Measurements from ENCODE around the gene R3HDM2.

DNA sequence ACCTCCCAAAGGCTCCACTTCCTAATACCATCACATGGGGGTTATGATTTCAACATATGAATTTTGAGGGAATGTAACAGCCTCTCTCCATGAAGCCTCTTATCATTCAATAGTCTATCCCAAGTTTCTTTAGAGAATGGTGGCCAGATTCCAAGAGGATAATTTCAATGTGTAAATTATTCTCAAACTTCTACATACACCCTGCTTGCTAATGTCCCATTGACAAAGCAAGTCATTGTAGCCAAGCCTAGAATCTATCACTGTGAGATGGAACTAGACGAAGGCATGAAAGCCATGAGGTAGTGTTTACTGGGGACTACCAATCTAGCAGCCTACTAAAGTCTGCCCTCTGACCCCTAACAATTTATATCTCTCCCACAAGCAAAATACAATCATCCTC is 7.6 kb upstream of the R3HDM2 start:
- TF ChIP-seq, protein P1, sequence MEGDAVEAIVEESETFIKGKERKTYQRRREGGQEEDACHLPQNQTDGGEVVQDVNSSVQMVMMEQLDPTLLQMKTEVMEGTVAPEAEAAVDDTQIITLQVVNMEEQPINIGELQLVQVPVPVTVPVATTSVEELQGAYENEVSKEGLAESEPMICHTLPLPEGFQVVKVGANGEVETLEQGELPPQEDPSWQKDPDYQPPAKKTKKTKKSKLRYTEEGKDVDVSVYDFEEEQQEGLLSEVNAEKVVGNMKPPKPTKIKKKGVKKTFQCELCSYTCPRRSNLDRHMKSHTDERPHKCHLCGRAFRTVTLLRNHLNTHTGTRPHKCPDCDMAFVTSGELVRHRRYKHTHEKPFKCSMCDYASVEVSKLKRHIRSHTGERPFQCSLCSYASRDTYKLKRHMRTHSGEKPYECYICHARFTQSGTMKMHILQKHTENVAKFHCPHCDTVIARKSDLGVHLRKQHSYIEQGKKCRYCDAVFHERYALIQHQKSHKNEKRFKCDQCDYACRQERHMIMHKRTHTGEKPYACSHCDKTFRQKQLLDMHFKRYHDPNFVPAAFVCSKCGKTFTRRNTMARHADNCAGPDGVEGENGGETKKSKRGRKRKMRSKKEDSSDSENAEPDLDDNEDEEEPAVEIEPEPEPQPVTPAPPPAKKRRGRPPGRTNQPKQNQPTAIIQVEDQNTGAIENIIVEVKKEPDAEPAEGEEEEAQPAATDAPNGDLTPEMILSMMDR (IDR thresholded peaks at IDR 0.05) = no peak
- TF ChIP-seq POLR2AphosphoS5 (IDR thresholded peaks at IDR 0.05) (no peak), EP300 (IDR thresholded peaks at IDR 0.05) (no peak)

Measured in suprapubic skin (tissue), 4 donors.